GM12878 (cell line): Measurements from ENCODE around the gene MYL3. TPM values are rescaled to one million over a fixed set of nuclear protein-coding genes. Genes with fewer than 3 reads are reported as not detected.
"Not testable (repeated sequence)": the region's sequence is repeated elsewhere in the genome, so short reads cannot be mapped to it uniquely, and the experiment has no call there.

Experiments used
- ATAC-seq: fragments of 200-7000 bp; cut with Tn5 transposase; 3 replicates; pipeline ENCODE4 v1.9.1; 2020; ENCODE audit warnings: mild to moderate bottlenecking, moderate library complexity
- BruUV-seq: library from RNA; stranded (reverse); fragments of 400-500 nt; replicated peaks from 2 replicates; lab custom pipeline; 2021; lab: Mats Ljungman, UMichigan
- CTCF ChIA-PET: fragments of 300-600 bp; sonication (Branson Sonifier 250); formaldehyde crosslinking; extraction: SDS; loops from one replicate; lab custom pipeline; 2021; ENCODE audit warnings: inconsistent platforms; lab: Yijun Ruan, JAX
- POLR2A ChIA-PET: fragments of 350-600 bp; formaldehyde crosslinking; extraction: SDS; loops from one replicate; lab custom pipeline; 2021; ENCODE audit warnings: inconsistent platforms; lab: Charles Lee
- RAD21 ChIA-PET: fragments of 300-600 bp; sonication (Branson Sonifier 250); formaldehyde crosslinking; loops from one replicate; lab custom pipeline; 2023; ENCODE audit warnings: antibody characterized with exemption; ENCODE audit not compliant: unreplicated experiment; lab: Charles Lee
- SMC1A ChIA-PET: fragments of 300-600 bp; sonication (Branson Sonifier 250); formaldehyde crosslinking; loops from one replicate; lab custom pipeline; 2023; ENCODE audit not compliant: unreplicated experiment, uncharacterized antibody; lab: Charles Lee
- DNase-seq: peaks from one replicate; pipeline ENCODE4 v3.0.0-alpha.2; 2011; ENCODE audit warnings: low read depth, low spot score
- FAIRE-seq: peaks from 3 replicates; lab custom pipeline; 2011; peaks lifted over from hg19 to GRCh38; lab: Jason Lieb, UNC
- H2AFZ ChIP-seq: 2 replicates; pipeline ENCODE4 v1.6.0; 2011; ENCODE audit warnings: low read depth, low read length, control low read depth; ENCODE audit not compliant: control insufficient read depth
- H3K27ac ChIP-seq: 2 replicates; pipeline ENCODE4 v1.5.1; 2011; ENCODE audit warnings: control low read depth; ENCODE audit not compliant: control insufficient read depth, insufficient read depth
- H3K27me3 ChIP-seq, 2 experiments: replicated peaks in 1 of 2; 2 replicates each; pipeline versions ENCODE4 v1.6.0 to v1.6.1; 2011; ENCODE audit warnings: low read length in 1 of 2; ENCODE audit not compliant: control insufficient read depth in 2 of 2, insufficient read depth in 2 of 2
- H3K36me3 ChIP-seq, 2 experiments: 2 replicates each; pipeline ENCODE4 v1.5.1; 2011; ENCODE audit warnings: low read length in 1 of 2; ENCODE audit not compliant: control insufficient read depth in 2 of 2, insufficient read depth in 2 of 2
- H3K4me1 ChIP-seq: 2 replicates; pipeline ENCODE4 v1.6.1; 2011; ENCODE audit warnings: mild to moderate bottlenecking, low read length, moderate library complexity, mixed read lengths; ENCODE audit not compliant: control insufficient read depth, insufficient read depth
- H3K4me2 ChIP-seq: 2 replicates; pipeline ENCODE4 v1.6.0; 2011; ENCODE audit warnings: control low read depth; ENCODE audit not compliant: control insufficient read depth, insufficient read depth
- H3K4me3 ChIP-seq: fragments of 200-600 bp; sonication (generic); 2 replicates; pipeline ENCODE4 v1.5.1; 2016
- H3K79me2 ChIP-seq: 2 replicates; pipeline ENCODE4 v1.6.0; 2011; ENCODE audit warnings: low read length; ENCODE audit not compliant: control insufficient read depth, insufficient read depth
- H3K9ac ChIP-seq: 2 replicates; pipeline ENCODE4 v1.8.0; 2011; ENCODE audit warnings: low read length, control low read depth, mixed read lengths; ENCODE audit not compliant: control insufficient read depth, insufficient read depth
- H3K9me3 ChIP-seq: replicated peaks from 3 replicates; pipeline ENCODE4 v1.5.1; 2011; ENCODE audit warnings: mild to moderate bottlenecking, low read length; ENCODE audit not compliant: control insufficient read depth, insufficient read depth
- H4K20me1 ChIP-seq: 2 replicates; pipeline ENCODE4 v1.6.0; 2011; ENCODE audit not compliant: control insufficient read depth, insufficient read depth
- CEBPB ChIP-seq, 2 experiments: fragments of 150-350 bp in 1 of 2; IDR thresholded peaks; 2 replicates each; pipeline ENCODE4 v1.6.1; 2012 to 2014; ENCODE audit warnings: low read depth in 2 of 2, low read length in 2 of 2, borderline replicate concordance in 1 of 2, inconsistent platforms in 1 of 2
- LARP7 ChIP-seq: fragments of 450-650 bp; IDR thresholded peaks from 2 replicates; pipeline ENCODE4 v1.6.1; 2017; ENCODE audit warnings: mild to moderate bottlenecking
- MTA2 ChIP-seq: fragments of 450-650 bp; IDR thresholded peaks from 2 replicates; pipeline ENCODE4 v1.6.1; 2016; ENCODE audit warnings: low read depth, mild to moderate bottlenecking, moderate library complexity
- NFXL1 ChIP-seq: fragments of 450-650 bp; IDR thresholded peaks from 2 replicates; pipeline ENCODE4 v1.6.1; 2017; ENCODE audit warnings: antibody characterized with exemption, mild to moderate bottlenecking, borderline replicate concordance
- NFYB ChIP-seq: IDR thresholded peaks from 2 replicates; pipeline ENCODE4 v1.6.1; 2011; ENCODE audit warnings: low read depth, mild to moderate bottlenecking, low read length, improper control_type of control experiment, moderate library complexity; ENCODE audit not compliant: insufficient read depth
- NR2F1 ChIP-seq: fragments of 450-650 bp; conservative IDR thresholded peaks from 2 replicates; pipeline ENCODE4 v1.6.1; 2017; ENCODE audit warnings: mild to moderate bottlenecking
- PKNOX1 ChIP-seq: fragments of 450-650 bp; IDR thresholded peaks from 2 replicates; pipeline ENCODE4 v1.6.1; 2016; ENCODE audit warnings: mild to moderate bottlenecking
- RAD51 ChIP-seq: fragments of 450-650 bp; IDR thresholded peaks from 2 replicates; pipeline ENCODE4 v1.6.1; 2016; ENCODE audit warnings: moderate library complexity, mild to moderate bottlenecking, inconsistent platforms
- SMARCA5 ChIP-seq: fragments of 450-650 bp; IDR thresholded peaks from 2 replicates; pipeline ENCODE4 v1.6.1; 2017; ENCODE audit warnings: mild to moderate bottlenecking
- ZBED1 ChIP-seq: IDR thresholded peaks from 2 replicates; pipeline ENCODE4 v1.6.1; 2016; ENCODE audit warnings: borderline replicate concordance
- WGBS: methylation state at CpG from one replicate; pipeline ENCODE4 v1.1.6; 2016; ENCODE audit warnings: low lambda C conversion rate; ENCODE audit not compliant: insufficient replicate concordance, insufficient coverage; ENCODE audit errors: missing lambda C conversion rate; 5-methylcytosine and 5-hydroxymethylcytosine counted together
- in situ Hi-C: fragments of 300-500 bp; cut with MboI; formaldehyde crosslinking; loops from 9 replicates; pipeline ENCODE4 v1.14.3; 2018; ENCODE audit warnings: mixed read lengths
- intact Hi-C: fragments of 100-400 bp; cut with micrococcal nuclease; formaldehyde crosslinking; loops from one replicate; pipeline ENCODE4 v1.14.2; 2022; ENCODE audit not compliant: unreplicated experiment
- polyA plus RNA-seq, 11 experiments: library from polyadenylated mRNA; depleted of rRNA in 4 of 11; unstranded in 6 of 11; stranded (reverse) in 5 of 11; fragments of >200 nt; fragmentation: Nextera tagmentation in 4 of 11; fragmentation: Illumina TruSeq in 1 of 11; extraction: Ambion mirVana in 4 of 11; extraction: Trizol in 1 of 11; gene quantifications; 1 replicate in 1 of 11; 2 replicates in 10 of 11; pipeline versions ENCODE4 v1.2.1 to v1.2.3, GENCODE V29; 2011 to 2016; ENCODE audit warnings: inconsistent platforms in 2 of 11, missing spikeins in 2 of 11, low read depth in 1 of 11
- total RNA-seq, 4 experiments: library from RNA; depleted of rRNA in 3 of 4; stranded (reverse); fragments of >200 nt in 3 of 4; fragmentation: Illumina TruSeq in 1 of 4; extraction: Trizol in 1 of 4; gene quantifications; 2 replicates each; pipeline versions ENCODE4 v1.2.1 to v1.2.3, GENCODE V29; 2013 to 2021
- TF ChIP-seq, protein P1 (sequence below): fragments of 450-650 bp; IDR thresholded peaks from 2 replicates; pipeline ENCODE4 v1.6.1; 2014; ENCODE audit warnings: mild to moderate bottlenecking
- TF ChIP-seq, protein P2 (sequence below): IDR thresholded peaks from 2 replicates; pipeline ENCODE4 v1.6.1; 2011; ENCODE audit warnings: low read depth, mild to moderate bottlenecking, low read length, moderate library complexity, borderline replicate concordance; ENCODE audit errors: extremely low read depth

Gene MYL3
- total and polyA plus RNA-seq, 10 of the 15 experiments (the other 5 are each of a cell fraction or from before 2014, with no cell fraction given) = 0.40 TPM; not detected in 9

GRCh38 chr3:46811615-46812236 is 51.5 kb downstream of the MYL3 start (continued):
- TF ChIP-seq CEBPB (IDR thresholded peaks at IDR 0.05; ENCODE audit: borderline replicate concordance in 1 of 2, low read depth in 2 of 2, low read length in 2 of 2) (no peak), NFYB (no peak), RAD51 (no peak), NR2F1 (no peak), ZBED1 (no peak), NFXL1 (no peak), SMARCA5 (no peak), LARP7 (no peak), MTA2 (no peak), PKNOX1 (no peak)
- TF ChIP-seq, protein P1, sequence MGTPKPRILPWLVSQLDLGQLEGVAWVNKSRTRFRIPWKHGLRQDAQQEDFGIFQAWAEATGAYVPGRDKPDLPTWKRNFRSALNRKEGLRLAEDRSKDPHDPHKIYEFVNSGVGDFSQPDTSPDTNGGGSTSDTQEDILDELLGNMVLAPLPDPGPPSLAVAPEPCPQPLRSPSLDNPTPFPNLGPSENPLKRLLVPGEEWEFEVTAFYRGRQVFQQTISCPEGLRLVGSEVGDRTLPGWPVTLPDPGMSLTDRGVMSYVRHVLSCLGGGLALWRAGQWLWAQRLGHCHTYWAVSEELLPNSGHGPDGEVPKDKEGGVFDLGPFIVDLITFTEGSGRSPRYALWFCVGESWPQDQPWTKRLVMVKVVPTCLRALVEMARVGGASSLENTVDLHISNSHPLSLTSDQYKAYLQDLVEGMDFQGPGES = no peak
- TF ChIP-seq, protein P2, sequence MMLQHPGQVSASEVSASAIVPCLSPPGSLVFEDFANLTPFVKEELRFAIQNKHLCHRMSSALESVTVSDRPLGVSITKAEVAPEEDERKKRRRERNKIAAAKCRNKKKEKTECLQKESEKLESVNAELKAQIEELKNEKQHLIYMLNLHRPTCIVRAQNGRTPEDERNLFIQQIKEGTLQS = no peak
- TF ChIP-seq, all 136 proteins: peak for 0

GRCh38 chr3:46808766-46809165 is 54.5 kb downstream of the MYL3 start:
- H3K36me3 ChIP-seq, in situ Hi-C loops, SMC1A ChIA-PET, H3K4me2 ChIP-seq, H3K9ac ChIP-seq, H3K27me3 ChIP-seq, H3K4me3 ChIP-seq, H3K27ac ChIP-seq, BruUV-seq, FAIRE-seq, H3K9me3 ChIP-seq, CTCF ChIA-PET, intact Hi-C loops, H4K20me1 ChIP-seq, H3K79me2 ChIP-seq, H3K4me1 ChIP-seq, H2AFZ ChIP-seq, DNase-seq, RAD21 ChIA-PET: not testable (repeated sequence)
- ATAC-seq = peak; percentile 51
- POLR2A ChIA-PET = interaction anchor here (0.5 kb wide), 1 partner anchor 78 kb away, joined by 6 read pairs; no protein-coding TSS in a partner anchor
- WGBS = 11% methylated on average over 6 of the region's 6 CpGs

Other genes starting within 250 kb of the MYL3 start
- not detected in 2 replicates for gene ALS2CL, start 169.8 kb downstream of the MYL3 start, total RNA-seq (2014; rRNA removed)
- gene ALS2CL, start 169.8 kb downstream of the MYL3 start, total RNA-seq (2014; rRNA removed; fragmentation: Illumina TruSeq; extraction: Trizol) = not detected in 2 replicates
- 0.05 and 0.19 TPM in 2 replicates for gene ALS2CL, start 169.8 kb downstream of the MYL3 start, total RNA-seq (2021)
- gene ALS2CL, start 169.8 kb downstream of the MYL3 start, polyA plus RNA-seq (2011; rRNA removed) = 0.01 TPM in 1 of 2 replicates, not detected in the other
- not detected in 2 replicates for gene ALS2CL, start 169.8 kb downstream of the MYL3 start, polyA plus RNA-seq (2014; fragmentation: Illumina TruSeq; extraction: Trizol)
- not detected for gene ALS2CL, start 169.8 kb downstream of the MYL3 start, polyA plus RNA-seq (2014; fragmentation: Nextera tagmentation; extraction: Ambion mirVana)
- not detected in 2 replicates for gene ALS2CL, start 169.8 kb downstream of the MYL3 start, polyA plus RNA-seq (2014; rRNA removed)
- gene ALS2CL, start 169.8 kb downstream of the MYL3 start, polyA plus RNA-seq (2016; fragmentation: Nextera tagmentation; extraction: Ambion mirVana) = not detected
- not detected in 2 replicates for gene TMIE, start 162.1 kb downstream of the MYL3 start, total RNA-seq (2014; rRNA removed)
- not detected in 2 replicates for gene TMIE, start 162.1 kb downstream of the MYL3 start, total RNA-seq (2014; rRNA removed; fragmentation: Illumina TruSeq; extraction: Trizol)
- not detected in 2 replicates for gene TMIE, start 162.1 kb downstream of the MYL3 start, total RNA-seq (2021)
- not detected in 2 replicates for gene TMIE, start 162.1 kb downstream of the MYL3 start, polyA plus RNA-seq (2011; rRNA removed)
- not detected in 2 replicates for gene TMIE, start 162.1 kb downstream of the MYL3 start, polyA plus RNA-seq (2014; fragmentation: Illumina TruSeq; extraction: Trizol)
- not detected for gene TMIE, start 162.1 kb downstream of the MYL3 start, polyA plus RNA-seq (2014; fragmentation: Nextera tagmentation; extraction: Ambion mirVana)
- gene TMIE, start 162.1 kb downstream of the MYL3 start, polyA plus RNA-seq (2014; rRNA removed) = not detected in 2 replicates
- not detected for gene TMIE, start 162.1 kb downstream of the MYL3 start, polyA plus RNA-seq (2016; fragmentation: Nextera tagmentation; extraction: Ambion mirVana)
- not detected in 2 replicates for gene PRSS50, start 145.6 kb downstream of the MYL3 start, total RNA-seq (2014; rRNA removed)
- gene PRSS50, start 145.6 kb downstream of the MYL3 start, total RNA-seq (2014; rRNA removed; fragmentation: Illumina TruSeq; extraction: Trizol) = not detected in 2 replicates
- not detected in 2 replicates for gene PRSS50, start 145.6 kb downstream of the MYL3 start, total RNA-seq (2021)
- gene PRSS50, start 145.6 kb downstream of the MYL3 start, polyA plus RNA-seq (2011; rRNA removed) = not detected in 2 replicates
- not detected in 2 replicates for gene PRSS50, start 145.6 kb downstream of the MYL3 start, polyA plus RNA-seq (2014; fragmentation: Illumina TruSeq; extraction: Trizol)
- not detected for gene PRSS50, start 145.6 kb downstream of the MYL3 start, polyA plus RNA-seq (2014; fragmentation: Nextera tagmentation; extraction: Ambion mirVana)
- not detected in 2 replicates for gene PRSS50, start 145.6 kb downstream of the MYL3 start, polyA plus RNA-seq (2014; rRNA removed)
- gene PRSS50, start 145.6 kb downstream of the MYL3 start, polyA plus RNA-seq (2016; fragmentation: Nextera tagmentation; extraction: Ambion mirVana) = under 1 TPM in 1 of 2 experiments, not detected in 1; 0.05 TPM
- not detected in 2 replicates for gene PTH1R, start 14.3 kb upstream of the MYL3 start, total RNA-seq (2014; rRNA removed)
- not detected in 2 replicates for gene PTH1R, start 14.3 kb upstream of the MYL3 start, total RNA-seq (2014; rRNA removed; fragmentation: Illumina TruSeq; extraction: Trizol)
- not detected in 2 replicates for gene PTH1R, start 14.3 kb upstream of the MYL3 start, total RNA-seq (2021)
- not detected in 2 replicates for gene PTH1R, start 14.3 kb upstream of the MYL3 start, polyA plus RNA-seq (2011; rRNA removed)
- not detected in 2 replicates for gene PTH1R, start 14.3 kb upstream of the MYL3 start, polyA plus RNA-seq (2014; fragmentation: Illumina TruSeq; extraction: Trizol)
- not detected for gene PTH1R, start 14.3 kb upstream of the MYL3 start, polyA plus RNA-seq (2014; fragmentation: Nextera tagmentation; extraction: Ambion mirVana)
- 0.20 TPM in 1 of 2 replicates, not detected in the other for gene PTH1R, start 14.3 kb upstream of the MYL3 start, polyA plus RNA-seq (2014; rRNA removed)
- not detected for gene PTH1R, start 14.3 kb upstream of the MYL3 start, polyA plus RNA-seq (2016; fragmentation: Nextera tagmentation; extraction: Ambion mirVana)
- gene CCDC12, start 113.3 kb upstream of the MYL3 start, total RNA-seq (2014; rRNA removed) = 46.9 and 53.0 TPM in 2 replicates
- 67.3 and 72.4 TPM in 2 replicates for gene CCDC12, start 113.3 kb upstream of the MYL3 start, total RNA-seq (2014; rRNA removed; fragmentation: Illumina TruSeq; extraction: Trizol)
- gene CCDC12, start 113.3 kb upstream of the MYL3 start, total RNA-seq (2021) = 65.8 and 65.9 TPM in 2 replicates
- gene CCDC12, start 113.3 kb upstream of the MYL3 start, polyA plus RNA-seq (2011; rRNA removed) = 31.2 and 45.6 TPM in 2 replicates
- gene CCDC12, start 113.3 kb upstream of the MYL3 start, polyA plus RNA-seq (2014; fragmentation: Illumina TruSeq; extraction: Trizol) = 11.2 and 63.3 TPM in 2 replicates
- gene CCDC12, start 113.3 kb upstream of the MYL3 start, polyA plus RNA-seq (2014; fragmentation: Nextera tagmentation; extraction: Ambion mirVana) = 10 to 100 TPM in 1 of 2 experiments, 1 to 10 TPM in 1; 9.2 to 22.5 TPM
- gene CCDC12, start 113.3 kb upstream of the MYL3 start, polyA plus RNA-seq (2014; rRNA removed) = 59.3 and 67.6 TPM in 2 replicates
- gene CCDC12, start 113.3 kb upstream of the MYL3 start, polyA plus RNA-seq (2016; fragmentation: Nextera tagmentation; extraction: Ambion mirVana) = 10 to 100 TPM; 83.1 to 91.4 TPM
- 47.2 and 52.0 TPM in 2 replicates for gene NBEAL2, start 116.2 kb upstream of the MYL3 start, total RNA-seq (2014; rRNA removed)
- 19.7 and 21.8 TPM in 2 replicates for gene NBEAL2, start 116.2 kb upstream of the MYL3 start, total RNA-seq (2014; rRNA removed; fragmentation: Illumina TruSeq; extraction: Trizol)
- 106 and 127 TPM in 2 replicates for gene NBEAL2, start 116.2 kb upstream of the MYL3 start, total RNA-seq (2021)
- gene NBEAL2, start 116.2 kb upstream of the MYL3 start, polyA plus RNA-seq (2011; rRNA removed) = 17.1 and 29.0 TPM in 2 replicates
- gene NBEAL2, start 116.2 kb upstream of the MYL3 start, polyA plus RNA-seq (2014; fragmentation: Illumina TruSeq; extraction: Trizol) = 16.4 and 41.4 TPM in 2 replicates
- gene NBEAL2, start 116.2 kb upstream of the MYL3 start, polyA plus RNA-seq (2014; fragmentation: Nextera tagmentation; extraction: Ambion mirVana) = under 1 TPM; 0.07 to 0.18 TPM
- 96.3 and 110 TPM in 2 replicates for gene NBEAL2, start 116.2 kb upstream of the MYL3 start, polyA plus RNA-seq (2014; rRNA removed)
- 10 to 100 TPM; 22.5 to 29.7 TPM for gene NBEAL2, start 116.2 kb upstream of the MYL3 start, polyA plus RNA-seq (2016; fragmentation: Nextera tagmentation; extraction: Ambion mirVana)